HepG2 (cell line): ENCODE measurements around the gene PRPSAP1. TPM values are rescaled to one million over a fixed set of nuclear protein-coding genes. Genes with fewer than 3 reads are reported as not detected.
A peak's percentile ranks its signal among the peaks of the same experiment; 100 is the strongest.

Source experiments
- ATF1 ChIP-seq: IDR thresholded peaks from 2 replicates; pipeline ENCODE4 v1.6.1; 2016; ENCODE audit warnings: mild to moderate bottlenecking, control low read depth
- GABPB1 ChIP-seq: IDR thresholded peaks from 2 replicates; pipeline ENCODE4 v1.6.1; 2016; ENCODE audit warnings: mild to moderate bottlenecking, missing genetic modification reagents, moderate library complexity, missing compliant biosample characterization
- HIVEP1 ChIP-seq: sonication (generic); formaldehyde crosslinking; IDR thresholded peaks from 2 replicates; pipeline ENCODE4 v1.4.0; 2020; ENCODE audit warnings: mild to moderate bottlenecking, missing genetic modification reagents
- NPAS2 ChIP-seq: sonication (generic); formaldehyde crosslinking; IDR thresholded peaks from 2 replicates; pipeline ENCODE4 v1.8.0; 2022; ENCODE audit warnings: mild to moderate bottlenecking, missing genetic modification reagents, borderline replicate concordance
- RBM39 ChIP-seq: fragments of 200-400 bp; formaldehyde crosslinking; IDR thresholded peaks from one replicate; pipeline ENCODE4 v1.6.1; 2018; ENCODE audit warnings: antibody characterized with exemption, mild to moderate bottlenecking, low read depth, low read length; ENCODE audit not compliant: poor library complexity, severe bottlenecking
- SNAPC2 ChIP-seq: sonication (generic); formaldehyde crosslinking; IDR thresholded peaks from 2 replicates; pipeline ENCODE4 v1.8.1; 2022; ENCODE audit warnings: mild to moderate bottlenecking, missing genetic modification reagents
- XRCC5 ChIP-seq: fragments of 200-400 bp; formaldehyde crosslinking; optimal IDR thresholded peaks from 2 replicates; pipeline ENCODE3; 2017; ENCODE audit warnings: mild to moderate bottlenecking, low read length
- ZNF138 ChIP-seq: sonication (generic); formaldehyde crosslinking; IDR thresholded peaks from 2 replicates; pipeline ENCODE4 v1.5.0; 2020; ENCODE audit warnings: mild to moderate bottlenecking, low read depth, missing genetic modification reagents
- ZNF20 ChIP-seq: sonication (generic); formaldehyde crosslinking; IDR thresholded peaks from 2 replicates; pipeline ENCODE4 v1.4.0; 2020; ENCODE audit warnings: mild to moderate bottlenecking, moderate library complexity, missing genetic modification reagents
- ZNF878 ChIP-seq: sonication (generic); formaldehyde crosslinking; IDR thresholded peaks from 2 replicates; pipeline ENCODE4 v1.8.1; 2023; ENCODE audit warnings: mild to moderate bottlenecking, missing genetic modification reagents, moderate library complexity
- ZSCAN31 ChIP-seq: sonication (generic); formaldehyde crosslinking; IDR thresholded peaks from 2 replicates; pipeline ENCODE4 v1.5.0; 2020; ENCODE audit warnings: low read depth, mild to moderate bottlenecking, missing genetic modification reagents
- polyA plus RNA-seq, 8 experiments: library from polyadenylated mRNA; depleted of rRNA in 3 of 8; stranded (reverse) in 7 of 8; unstranded in 1 of 8; fragments of >200 nt; fragmentation: Illumina TruSeq in 4 of 8; extraction: Trizol in 4 of 8; gene quantifications; 2 replicates each; pipeline versions ENCODE4 v1.2.1 to v1.2.3, GENCODE V29; 2011 to 2016; ENCODE audit warnings: low read depth in 4 of 8, missing spikeins in 1 of 8, mixed read lengths in 1 of 8; ENCODE audit not compliant: insufficient read depth in 1 of 8
- total RNA-seq, 5 experiments: library from RNA; depleted of rRNA; stranded (reverse); fragments of >200 nt; fragmentation: Illumina TruSeq; extraction: Trizol; gene quantifications; 2 replicates each; pipeline ENCODE4 v1.2.3, GENCODE V29; 2016; ENCODE audit warnings: low read depth in 1 of 5
- TF ChIP-seq, protein P1 (sequence below), 2 experiments: sonication (generic) in 1 of 2; formaldehyde crosslinking in 1 of 2; IDR thresholded peaks; 2 replicates each; pipeline versions ENCODE4 v1.4.0 to v1.6.1; 2016 to 2020; ENCODE audit warnings: borderline replicate concordance in 1 of 2, low read depth in 1 of 2, mild to moderate bottlenecking in 1 of 2, missing genetic modification reagents in 1 of 2
- TF ChIP-seq, protein P2 (sequence below), 2 experiments: fragments of 450-650 bp in 1 of 2; sonication (generic) in 1 of 2; formaldehyde crosslinking in 1 of 2; IDR thresholded peaks; 2 replicates each; pipeline versions ENCODE4 v1.6.1 to v1.8.0; 2016 to 2022; ENCODE audit warnings: antibody characterized with exemption in 1 of 2, mild to moderate bottlenecking in 1 of 2, missing genetic modification reagents in 1 of 2

The PRPSAP1 gene
- total and polyA plus RNA-seq, 2 of the 13 experiments (the other 11 are each of a cell fraction or from before 2014, with no cell fraction given), result 91.1 to 314 TPM

DNA sequence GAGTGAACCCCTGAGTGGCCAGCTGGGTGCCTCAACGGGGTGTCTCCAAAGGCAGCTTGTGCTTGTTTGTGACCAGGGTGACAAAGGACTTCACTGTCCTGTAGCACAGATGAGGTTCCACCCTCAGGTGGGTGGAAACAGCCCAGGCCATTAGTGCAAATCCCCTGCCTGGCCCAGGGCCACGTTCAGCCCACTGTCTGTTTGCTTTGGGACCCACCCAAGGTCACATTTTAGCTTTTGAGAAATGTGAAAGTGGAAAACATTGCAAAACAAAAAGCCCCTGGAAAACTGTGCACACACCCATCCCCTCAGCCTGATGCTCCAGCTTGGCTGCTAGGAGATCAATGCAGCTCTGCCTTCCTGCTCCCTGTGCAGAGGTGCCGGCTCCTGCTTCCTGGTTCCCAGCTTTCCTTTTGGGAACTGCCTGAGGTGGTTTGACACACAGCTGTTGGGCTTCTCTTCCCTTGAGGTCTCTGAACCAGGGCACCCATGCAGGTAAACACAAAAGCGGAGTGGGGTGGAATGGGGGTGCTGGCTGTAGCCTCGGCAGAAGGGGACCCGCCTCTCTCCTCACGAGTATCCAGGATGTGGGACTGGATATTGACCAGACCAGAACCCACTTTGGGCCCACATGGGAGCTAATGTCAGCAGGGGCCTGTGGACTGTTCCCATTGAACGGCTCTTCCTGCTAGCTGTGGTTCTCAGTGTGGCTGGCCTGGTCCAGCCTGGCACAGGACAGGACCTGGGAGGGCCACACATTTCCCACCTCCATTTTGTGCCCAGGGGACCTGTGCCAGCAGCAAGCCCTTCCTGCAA is 22.8 kb upstream of the PRPSAP1 start (continued):
- TF ChIP-seq, protein P1, sequence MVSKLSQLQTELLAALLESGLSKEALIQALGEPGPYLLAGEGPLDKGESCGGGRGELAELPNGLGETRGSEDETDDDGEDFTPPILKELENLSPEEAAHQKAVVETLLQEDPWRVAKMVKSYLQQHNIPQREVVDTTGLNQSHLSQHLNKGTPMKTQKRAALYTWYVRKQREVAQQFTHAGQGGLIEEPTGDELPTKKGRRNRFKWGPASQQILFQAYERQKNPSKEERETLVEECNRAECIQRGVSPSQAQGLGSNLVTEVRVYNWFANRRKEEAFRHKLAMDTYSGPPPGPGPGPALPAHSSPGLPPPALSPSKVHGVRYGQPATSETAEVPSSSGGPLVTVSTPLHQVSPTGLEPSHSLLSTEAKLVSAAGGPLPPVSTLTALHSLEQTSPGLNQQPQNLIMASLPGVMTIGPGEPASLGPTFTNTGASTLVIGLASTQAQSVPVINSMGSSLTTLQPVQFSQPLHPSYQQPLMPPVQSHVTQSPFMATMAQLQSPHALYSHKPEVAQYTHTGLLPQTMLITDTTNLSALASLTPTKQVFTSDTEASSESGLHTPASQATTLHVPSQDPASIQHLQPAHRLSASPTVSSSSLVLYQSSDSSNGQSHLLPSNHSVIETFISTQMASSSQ (IDR thresholded peaks at IDR 0.05; ENCODE audit: low read depth), result peak; percentile 73
- TF ChIP-seq, protein P1 (CRISPR knock-in tag; IDR thresholded peaks at IDR 0.05; ENCODE audit: borderline replicate concordance), result peak; percentile 93
- TF ChIP-seq ZSCAN31 (CRISPR knock-in tag) (peak; percentile 77), ZNF138 (CRISPR knock-in tag) (no peak; the same call in 1 of the 2 replicates), GABPB1 (CRISPR knock-in tag) (0 out of 2 replicates have a peak, but pooled peaks have one; percentile 20), ZNF878 (0 out of 2 replicates have a peak, but pooled peaks have one; percentile 65), HIVEP1 (peak; percentile 80), NPAS2 (no peak), RBM39 (no peak), ZNF20 (CRISPR knock-in tag) (peak; percentile 49; the same call in 1 of the 2 replicates), SNAPC2 (0 out of 2 replicates have a peak, but pooled peaks have one; percentile 67), ATF1 (no peak; the same call in 1 of the 2 replicates), XRCC5 (peak; percentile 43)
- TF ChIP-seq, protein P2, sequence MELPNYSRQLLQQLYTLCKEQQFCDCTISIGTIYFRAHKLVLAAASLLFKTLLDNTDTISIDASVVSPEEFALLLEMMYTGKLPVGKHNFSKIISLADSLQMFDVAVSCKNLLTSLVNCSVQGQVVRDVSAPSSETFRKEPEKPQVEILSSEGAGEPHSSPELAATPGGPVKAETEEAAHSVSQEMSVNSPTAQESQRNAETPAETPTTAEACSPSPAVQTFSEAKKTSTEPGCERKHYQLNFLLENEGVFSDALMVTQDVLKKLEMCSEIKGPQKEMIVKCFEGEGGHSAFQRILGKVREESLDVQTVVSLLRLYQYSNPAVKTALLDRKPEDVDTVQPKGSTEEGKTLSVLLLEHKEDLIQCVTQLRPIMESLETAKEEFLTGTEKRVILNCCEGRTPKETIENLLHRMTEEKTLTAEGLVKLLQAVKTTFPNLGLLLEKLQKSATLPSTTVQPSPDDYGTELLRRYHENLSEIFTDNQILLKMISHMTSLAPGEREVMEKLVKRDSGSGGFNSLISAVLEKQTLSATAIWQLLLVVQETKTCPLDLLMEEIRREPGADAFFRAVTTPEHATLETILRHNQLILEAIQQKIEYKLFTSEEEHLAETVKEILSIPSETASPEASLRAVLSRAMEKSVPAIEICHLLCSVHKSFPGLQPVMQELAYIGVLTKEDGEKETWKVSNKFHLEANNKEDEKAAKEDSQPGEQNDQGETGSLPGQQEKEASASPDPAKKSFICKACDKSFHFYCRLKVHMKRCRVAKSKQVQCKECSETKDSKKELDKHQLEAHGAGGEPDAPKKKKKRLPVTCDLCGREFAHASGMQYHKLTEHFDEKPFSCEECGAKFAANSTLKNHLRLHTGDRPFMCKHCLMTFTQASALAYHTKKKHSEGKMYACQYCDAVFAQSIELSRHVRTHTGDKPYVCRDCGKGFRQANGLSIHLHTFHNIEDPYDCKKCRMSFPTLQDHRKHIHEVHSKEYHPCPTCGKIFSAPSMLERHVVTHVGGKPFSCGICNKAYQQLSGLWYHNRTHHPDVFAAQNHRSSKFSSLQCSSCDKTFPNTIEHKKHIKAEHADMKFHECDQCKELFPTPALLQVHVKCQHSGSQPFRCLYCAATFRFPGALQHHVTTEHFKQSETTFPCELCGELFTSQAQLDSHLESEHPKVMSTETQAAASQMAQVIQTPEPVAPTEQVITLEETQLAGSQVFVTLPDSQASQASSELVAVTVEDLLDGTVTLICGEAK (IDR thresholded peaks at IDR 0.05), result no peak
- TF ChIP-seq, protein P2 (CRISPR knock-in tag; IDR thresholded peaks at IDR 0.05), result peak; percentile 33; the same call in 1 of the 2 replicates
